Fibroblast of lung (primary cell): ENCODE measurements around the gene VGF. TPM values are rescaled to one million over a fixed set of nuclear protein-coding genes. Genes with fewer than 3 reads are reported as not detected.
A peak's percentile ranks its signal among the peaks of the same experiment; 100 is the strongest.
"Not testable (repeated sequence)": the region's sequence is repeated elsewhere in the genome, so short reads cannot be mapped to it uniquely, and the experiment has no call there.

Source experiments
- DNase-seq, 2 donors: peaks; one replicate each; pipeline versions ENCODE4 v3.0.0 to v3.0.0-alpha.2; 2010; ENCODE audit warnings: low read depth in 2 of 2
- H2AFZ ChIP-seq: 2 replicates; pipeline ENCODE4 v1.5.1; 2012; ENCODE audit warnings: low read length, control low read depth, inconsistent platforms
- H3K27ac ChIP-seq: 2 replicates; pipeline ENCODE4 v1.5.1; 2011; ENCODE audit warnings: low read length, control low read depth; ENCODE audit not compliant: insufficient read depth
- H3K27me3 ChIP-seq: 2 replicates; pipeline ENCODE4 v1.5.1; 2011; ENCODE audit warnings: mild to moderate bottlenecking, low read length; ENCODE audit not compliant: control insufficient read depth, insufficient read depth
- H3K36me3 ChIP-seq: 2 replicates; pipeline ENCODE4 v1.5.1; 2011; ENCODE audit warnings: low read length; ENCODE audit not compliant: control insufficient read depth, insufficient read depth
- H3K4me1 ChIP-seq: 2 replicates; pipeline ENCODE4 v1.5.1; 2011; ENCODE audit warnings: low read length; ENCODE audit not compliant: control insufficient read depth, insufficient read depth; ENCODE audit errors: extremely low read depth
- H3K4me2 ChIP-seq: 2 replicates; pipeline ENCODE4 v1.5.1; 2011; ENCODE audit warnings: low read length, control low read depth; ENCODE audit not compliant: insufficient read depth; ENCODE audit errors: extremely low read depth
- H3K4me3 ChIP-seq, 4 experiments: fragments of 200-600 bp in 1 of 4; sonication (generic) in 1 of 4; replicated peaks in 1 of 4; 2 replicates each; pipeline ENCODE4 v1.5.1; 2011 to 2016; ENCODE audit warnings: low read length in 4 of 4, low read depth in 3 of 4, mild to moderate bottlenecking in 3 of 4, control low read depth in 2 of 4, inconsistent platforms in 1 of 4, mixed read lengths in 1 of 4; ENCODE audit not compliant: insufficient read depth in 1 of 4; ENCODE audit errors: control extremely low read depth in 1 of 4
- H3K79me2 ChIP-seq: 2 replicates; pipeline ENCODE4 v1.5.1; 2012; ENCODE audit warnings: mild to moderate bottlenecking, low read length, inconsistent platforms; ENCODE audit not compliant: control insufficient read depth, insufficient read depth
- H3K9ac ChIP-seq: 2 replicates; pipeline ENCODE4 v1.5.1; 2011; ENCODE audit warnings: mild to moderate bottlenecking, low read length, control low read depth; ENCODE audit not compliant: insufficient read depth
- H3K9me3 ChIP-seq: 2 replicates; pipeline ENCODE4 v1.5.1; 2012; ENCODE audit warnings: low read depth, low read length; ENCODE audit not compliant: control insufficient read depth, insufficient read depth
- H4K20me1 ChIP-seq: 2 replicates; pipeline ENCODE4 v1.5.1; 2011; ENCODE audit warnings: low read length; ENCODE audit not compliant: control insufficient read depth, insufficient read depth; ENCODE audit errors: extremely low read depth
- EZH2 ChIP-seq: IDR thresholded peaks from 2 replicates; pipeline ENCODE4 v1.5.1; 2012; ENCODE audit warnings: low read length, control low read depth, mild to moderate bottlenecking; ENCODE audit errors: missing control alignments
- polyA plus RNA-seq, 2 donors: library from polyadenylated mRNA; depleted of rRNA in 1 of 2; stranded (reverse) in 1 of 2; unstranded in 1 of 2; fragments of >200 nt; gene quantifications; 2 replicates each; pipeline ENCODE4 v1.2.1, GENCODE V29; 2011 to 2012; ENCODE audit warnings: missing spikeins in 1 of 2
- total RNA-seq: library from RNA; depleted of rRNA; stranded (reverse); fragments of >200 nt; gene quantifications from 2 replicates; pipeline ENCODE4 v1.2.1, GENCODE V29; 2014
- TF ChIP-seq, protein P1 (sequence below), 2 donors: IDR thresholded peaks in 1 of 2; conservative IDR thresholded peaks in 1 of 2; 1 replicate in 1 of 2; 2 replicates in 1 of 2; pipeline ENCODE4 v1.5.1; 2011 to 2012; ENCODE audit warnings: low read length in 2 of 2, control low read depth in 1 of 2, inconsistent platforms in 1 of 2, low read depth in 1 of 2, mild to moderate bottlenecking in 1 of 2

Gene VGF
- total and polyA plus RNA-seq, 2 donors (not counting 1 experiment from before 2014, with no cell fraction given), result 0.66 TPM; not detected in 1

- H3K79me2 ChIP-seq, result peaks cover 5% of the 10 kb centered on the region
- no peaks in the 10 kb centered on the region for H3K36me3 ChIP-seq
- H3K27me3 ChIP-seq, result no peaks in the 10 kb centered on the region
- peak overlapping the region; percentile 68 for H3K9ac ChIP-seq
- peaks cover 32% of the 10 kb centered on the region for H3K4me1 ChIP-seq
- peak overlapping the region; percentile 22 to 57 (median 40) for H3K4me3 ChIP-seq
- H3K9me3 ChIP-seq, result no peaks in the 10 kb centered on the region
- TF ChIP-seq EZH2, result no peak
- TF ChIP-seq, protein P1, sequence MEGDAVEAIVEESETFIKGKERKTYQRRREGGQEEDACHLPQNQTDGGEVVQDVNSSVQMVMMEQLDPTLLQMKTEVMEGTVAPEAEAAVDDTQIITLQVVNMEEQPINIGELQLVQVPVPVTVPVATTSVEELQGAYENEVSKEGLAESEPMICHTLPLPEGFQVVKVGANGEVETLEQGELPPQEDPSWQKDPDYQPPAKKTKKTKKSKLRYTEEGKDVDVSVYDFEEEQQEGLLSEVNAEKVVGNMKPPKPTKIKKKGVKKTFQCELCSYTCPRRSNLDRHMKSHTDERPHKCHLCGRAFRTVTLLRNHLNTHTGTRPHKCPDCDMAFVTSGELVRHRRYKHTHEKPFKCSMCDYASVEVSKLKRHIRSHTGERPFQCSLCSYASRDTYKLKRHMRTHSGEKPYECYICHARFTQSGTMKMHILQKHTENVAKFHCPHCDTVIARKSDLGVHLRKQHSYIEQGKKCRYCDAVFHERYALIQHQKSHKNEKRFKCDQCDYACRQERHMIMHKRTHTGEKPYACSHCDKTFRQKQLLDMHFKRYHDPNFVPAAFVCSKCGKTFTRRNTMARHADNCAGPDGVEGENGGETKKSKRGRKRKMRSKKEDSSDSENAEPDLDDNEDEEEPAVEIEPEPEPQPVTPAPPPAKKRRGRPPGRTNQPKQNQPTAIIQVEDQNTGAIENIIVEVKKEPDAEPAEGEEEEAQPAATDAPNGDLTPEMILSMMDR (conservative IDR thresholded peaks at IDR 0.05 in 1 of 2, IDR thresholded peaks at IDR 0.05 in 1 of 2; ENCODE audit: low read depth in 1 of 2, low read length in 2 of 2), result no peak
- H4K20me1 ChIP-seq, result no peaks in the 10 kb centered on the region
- no peak overlapping the region for H2AFZ ChIP-seq
- DNase-seq, result peak; percentile 98 to 100
- peak overlapping the region; percentile 85 for H3K4me2 ChIP-seq
- peak overlapping the region; percentile 97 for H3K27ac ChIP-seq
Measured at GRCh38 chr7:101121991-101122932, 43.1 kb downstream of the VGF start.

DNA sequence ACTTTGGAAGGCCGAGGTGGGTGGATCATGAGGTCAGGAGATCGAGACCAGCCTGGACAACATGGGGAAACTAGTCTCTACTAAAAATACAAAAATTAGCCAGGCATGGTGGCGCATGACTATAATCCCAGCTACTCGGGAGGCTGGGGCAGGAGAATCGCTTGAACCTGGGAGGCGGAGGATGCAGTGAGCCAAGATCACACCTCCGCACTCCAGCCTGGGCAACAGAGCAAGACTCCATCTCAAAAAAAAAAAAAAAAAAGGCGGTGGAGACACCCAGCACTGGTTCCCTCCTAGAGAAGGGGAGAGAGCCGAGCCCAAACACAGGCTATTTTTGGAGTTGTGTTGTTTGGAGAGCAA lies 43.8 kb downstream of the VGF start:
- H3K4me2 ChIP-seq, H3K27me3 ChIP-seq, H3K9me3 ChIP-seq, H3K36me3 ChIP-seq, H2AFZ ChIP-seq, H3K4me3 ChIP-seq, H4K20me1 ChIP-seq, H3K9ac ChIP-seq, DNase-seq, H3K79me2 ChIP-seq: not testable (repeated sequence)
- peaks cover 35% of the 10 kb centered on the region for H3K4me1 ChIP-seq
- peak overlapping the region; percentile 97 for H3K27ac ChIP-seq

DNA sequence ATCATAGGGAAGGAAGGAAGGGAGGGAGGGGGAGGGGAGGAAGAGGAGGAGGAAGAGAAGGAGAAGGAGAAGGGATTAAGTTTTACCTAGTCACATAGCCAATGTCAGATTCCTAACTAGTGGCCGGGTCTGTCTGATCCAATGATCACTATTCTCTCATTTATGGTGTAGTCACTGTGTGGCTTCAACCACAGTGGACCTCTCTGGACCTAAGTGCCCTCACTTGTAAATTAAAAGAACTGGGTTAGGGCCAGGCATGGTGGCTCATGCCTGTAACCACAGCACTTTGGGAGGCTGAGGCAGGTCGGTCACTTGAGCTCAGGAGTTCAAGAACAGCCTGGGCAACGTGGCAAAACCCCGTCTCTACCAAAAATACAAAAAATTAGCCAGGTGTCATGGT lies 45.1 kb downstream of the VGF start:
- Histone ChIP-seq H4K20me1 (no peaks in the 10 kb centered on the region), H3K27me3 (no peaks in the 10 kb centered on the region), H3K36me3 (no peaks in the 10 kb centered on the region), H3K4me2 (no peak overlapping the region), H3K4me1 (peaks cover 29% of the 10 kb centered on the region), H2AFZ (no peak overlapping the region), H3K9me3 (no peaks in the 10 kb centered on the region), H3K79me2 (no peaks in the 10 kb centered on the region), H3K27ac (peak overlapping the region; percentile 23), H3K4me3 (no peak overlapping the region), H3K9ac (no peak overlapping the region)
- DNase-seq, result peak in 1 of 2 donors; percentile 67
- TF ChIP-seq, protein P1 (conservative IDR thresholded peaks at IDR 0.05 in 1 of 2, IDR thresholded peaks at IDR 0.05 in 1 of 2; ENCODE audit: low read depth in 1 of 2, low read length in 2 of 2), result no peak
- no peak for TF ChIP-seq EZH2
